K562 (cell line): ENCODE measurements around the gene CS. TPM values are rescaled to one million over a fixed set of nuclear protein-coding genes. Genes with fewer than 3 reads are reported as not detected.

Source experiments
- BRD9 ChIP-seq: fragments of 450-650 bp; IDR thresholded peaks from 2 replicates; pipeline ENCODE4 v1.6.1; 2018; ENCODE audit warnings: low read depth; ENCODE audit not compliant: partially characterized antibody
- CUX1 ChIP-seq: fragments of 200-800 bp; sonication (Bioruptor generic); IDR thresholded peaks from 2 replicates; pipeline ENCODE4 v1.6.1; 2016; ENCODE audit warnings: missing genetic modification characterization, missing compliant biosample characterization
- DACH1 ChIP-seq: fragments of 450-650 bp; IDR thresholded peaks from 2 replicates; pipeline ENCODE4 v1.6.1; 2018; ENCODE audit not compliant: partially characterized antibody
- TCFL5 ChIP-seq: fragments of 250-450 bp; sonication (Bioruptor Pico); conservative IDR thresholded peaks from 2 replicates; pipeline ENCODE4 v1.6.1; 2021; ENCODE audit warnings: mild to moderate bottlenecking, moderate library complexity, matching md5 sums
- TEAD1 ChIP-seq, 2 experiments: fragments of 450-650 bp in 1 of 2; sonication (generic) in 1 of 2; formaldehyde crosslinking; IDR thresholded peaks; 2 replicates each; pipeline versions ENCODE4 v1.4.0 to v1.8.0; 2020 to 2022; ENCODE audit warnings: mild to moderate bottlenecking in 2 of 2, missing genetic modification reagents in 1 of 2
- TEAD4 ChIP-seq, 2 experiments: sonication (generic) in 1 of 2; formaldehyde crosslinking in 1 of 2; IDR thresholded peaks; 2 replicates each; pipeline versions ENCODE4 v1.6.1 to v1.8.0; 2012 to 2022; ENCODE audit warnings: borderline replicate concordance in 1 of 2, inconsistent platforms in 1 of 2, low read length in 1 of 2, mild to moderate bottlenecking in 1 of 2, missing genetic modification reagents in 1 of 2
- TFE3 ChIP-seq: fragments of 450-650 bp; formaldehyde crosslinking; IDR thresholded peaks from 2 replicates; pipeline ENCODE4 v1.4.0; 2020; ENCODE audit warnings: mild to moderate bottlenecking, mixed read lengths
- USF2 ChIP-seq: sonication (generic); formaldehyde crosslinking; IDR thresholded peaks from 2 replicates; pipeline ENCODE4 v1.5.0; 2020; ENCODE audit warnings: missing genetic modification reagents
- ZNF146 ChIP-seq: IDR thresholded peaks from one replicate; pipeline ENCODE4 v1.6.1; 2018; ENCODE audit warnings: missing compliant biosample characterization; ENCODE audit not compliant: unreplicated experiment
- ZNF263 ChIP-seq: sonication (generic); formaldehyde crosslinking; IDR thresholded peaks from 2 replicates; pipeline ENCODE4 v1.8.0; 2022; ENCODE audit warnings: mild to moderate bottlenecking, missing genetic modification reagents, borderline replicate concordance
- polyA plus RNA-seq, 8 experiments: library from polyadenylated mRNA; depleted of rRNA in 4 of 8; stranded (reverse) in 5 of 8; unstranded in 3 of 8; fragments of >200 nt; fragmentation: Nextera tagmentation in 2 of 8; fragmentation: Illumina TruSeq in 1 of 8; extraction: Ambion mirVana in 2 of 8; extraction: Trizol in 1 of 8; gene quantifications; 2 replicates each; pipeline versions ENCODE4 v1.2.1 to v1.2.3, GENCODE V29; 2011 to 2014; ENCODE audit warnings: inconsistent platforms in 1 of 8, missing spikeins in 1 of 8
- total RNA-seq, 7 experiments: library from RNA; depleted of rRNA in 6 of 7; stranded (reverse); fragments of >200 nt in 6 of 7; fragmentation: Illumina TruSeq in 2 of 7; extraction: Trizol in 2 of 7; gene quantifications; 2 replicates each; pipeline versions ENCODE4 v1.2.1 to v1.2.3, GENCODE V29; 2011 to 2021; ENCODE audit warnings: low replicate concordance in 1 of 7
- TF ChIP-seq, protein P1 (sequence below): sonication (generic); formaldehyde crosslinking; IDR thresholded peaks from 2 replicates; pipeline ENCODE4 v1.9.0; 2022; ENCODE audit warnings: mild to moderate bottlenecking, missing genetic modification reagents

Gene CS
- total and polyA plus RNA-seq, 9 of the 15 experiments (the other 6 are each of a cell fraction or from before 2014, with no cell fraction given): 99.9 to 390 (median 149) TPM

DNA sequence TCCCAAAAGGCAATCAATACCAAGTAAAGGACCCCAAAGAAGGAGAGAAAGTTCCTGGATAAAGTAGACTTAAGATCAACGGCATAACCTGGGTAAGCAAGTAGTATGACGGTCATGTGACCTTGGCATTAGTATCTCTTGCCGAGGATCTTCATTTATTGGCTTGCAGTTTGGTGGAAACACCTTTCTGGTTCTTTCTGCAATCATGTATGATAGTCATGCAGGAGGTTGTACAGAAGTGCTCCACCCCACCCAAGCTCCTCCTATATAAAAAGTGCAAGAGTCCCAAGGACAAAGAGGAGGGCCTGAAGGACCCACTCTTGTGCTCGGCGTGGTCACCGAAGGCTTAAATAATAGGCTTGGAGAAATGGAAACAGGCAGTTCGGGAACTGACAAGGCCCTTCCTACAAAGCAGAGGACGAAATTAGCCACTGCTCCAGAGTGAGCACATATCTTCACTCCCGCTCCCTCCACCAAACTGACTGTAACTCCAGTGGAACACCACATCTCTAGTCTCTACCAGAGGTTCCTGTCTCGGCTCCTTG, 750 bp downstream of the CS start (continued):
- TF ChIP-seq CUX1 (0 out of 2 replicates have a peak, but pooled peaks have one; percentile 42), ZNF146 (CRISPR knock-in tag) (peak; percentile 16), DACH1 (no peak), BRD9 (no peak), TEAD4 (IDR thresholded peaks at IDR 0.05; ENCODE audit: low read length) (0 out of 2 replicates have a peak, but pooled peaks have one; percentile 1), TEAD4 (CRISPR knock-in tag; IDR thresholded peaks at IDR 0.05; ENCODE audit: borderline replicate concordance) (no peak; the same call in 1 of the 2 replicates), TCFL5 (no peak), USF2 (peak; percentile 61), TEAD1 (CRISPR knock-in tag; IDR thresholded peaks at IDR 0.05) (no peak), ZNF263 (CRISPR knock-in tag) (peak; percentile 48; the same call in 1 of the 2 replicates), TFE3 (CRISPR knock-in tag) (peak; percentile 94)
- TF ChIP-seq, protein P1, sequence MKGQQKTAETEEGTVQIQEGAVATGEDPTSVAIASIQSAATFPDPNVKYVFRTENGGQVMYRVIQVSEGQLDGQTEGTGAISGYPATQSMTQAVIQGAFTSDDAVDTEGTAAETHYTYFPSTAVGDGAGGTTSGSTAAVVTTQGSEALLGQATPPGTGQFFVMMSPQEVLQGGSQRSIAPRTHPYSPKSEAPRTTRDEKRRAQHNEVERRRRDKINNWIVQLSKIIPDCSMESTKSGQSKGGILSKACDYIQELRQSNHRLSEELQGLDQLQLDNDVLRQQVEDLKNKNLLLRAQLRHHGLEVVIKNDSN (CRISPR knock-in tag): peak; percentile 56; the same call in 1 of the 2 replicates
